Liver (tissue), 9 donors: ENCODE measurements around the gene HRH1. TPM values are rescaled to one million over a fixed set of nuclear protein-coding genes. Genes with fewer than 3 reads are reported as not detected.
"Not testable (repeated sequence)": the region's sequence is repeated elsewhere in the genome, so short reads cannot be mapped to it uniquely, and the experiment has no call there.

Experiments used
- DNase-seq: peaks from one replicate; pipeline ENCODE4 v3.0.0-alpha.2; 2017; ENCODE audit warnings: low spot score
- H3K27ac ChIP-seq, 2 donors: one replicate each; pipeline ENCODE4 v1.7.0; 2013; ENCODE audit warnings: inconsistent platforms in 2 of 2, low read length in 2 of 2, control low read depth in 1 of 2, low read depth in 1 of 2, mild to moderate bottlenecking in 1 of 2
- H3K27me3 ChIP-seq, 4 donors: one replicate each; pipeline versions ENCODE4 v1.6.1 to v1.7.0; 2013; ENCODE audit warnings: low read length in 3 of 4, inconsistent platforms in 1 of 4, mild to moderate bottlenecking in 1 of 4, moderate library complexity in 1 of 4; ENCODE audit not compliant: control insufficient read depth in 4 of 4, insufficient read depth in 4 of 4
- H3K36me3 ChIP-seq, 4 donors: one replicate each; pipeline versions ENCODE4 v1.6.1 to v1.7.0; 2013; ENCODE audit warnings: low read length in 3 of 4, mild to moderate bottlenecking in 3 of 4, low read depth in 1 of 4, moderate library complexity in 1 of 4; ENCODE audit not compliant: control insufficient read depth in 4 of 4, insufficient read depth in 3 of 4
- H3K4me1 ChIP-seq, 4 donors: one replicate each; pipeline versions ENCODE4 v1.6.1 to v1.7.0; 2013; ENCODE audit warnings: low read length in 3 of 4, mild to moderate bottlenecking in 3 of 4, moderate library complexity in 1 of 4; ENCODE audit not compliant: control insufficient read depth in 4 of 4, insufficient read depth in 4 of 4
- H3K4me3 ChIP-seq, 3 donors: one replicate each; pipeline versions ENCODE4 v1.6.1 to v1.7.0; 2013; ENCODE audit warnings: low read length in 3 of 3, control low read depth in 1 of 3, low read depth in 1 of 3, mild to moderate bottlenecking in 1 of 3
- H3K9ac ChIP-seq, 2 donors: one replicate each; pipeline ENCODE4 v1.7.0; 2013; ENCODE audit warnings: low read length in 2 of 2, mild to moderate bottlenecking in 2 of 2, moderate library complexity in 2 of 2, control low read depth in 1 of 2, low read depth in 1 of 2
- H3K9me3 ChIP-seq, 4 donors: one replicate each; pipeline versions ENCODE4 v1.6.1 to v1.7.0; 2013; ENCODE audit warnings: low read length in 3 of 4; ENCODE audit not compliant: control insufficient read depth in 4 of 4
- EGR1 ChIP-seq, 2 donors: IDR thresholded peaks; 2 replicates each; pipeline ENCODE4 v1.6.1; 2016 to 2018; ENCODE audit warnings: antibody characterized with exemption in 2 of 2, low read depth in 2 of 2
- FOXA1 ChIP-seq: IDR thresholded peaks from 2 replicates; pipeline ENCODE4 v1.6.1; 2016; ENCODE audit warnings: antibody characterized with exemption
- FOXA2 ChIP-seq: IDR thresholded peaks from 2 replicates; pipeline ENCODE4 v1.6.1; 2016; ENCODE audit warnings: antibody characterized with exemption
- GABPA ChIP-seq, 2 donors: IDR thresholded peaks in 1 of 2; conservative IDR thresholded peaks in 1 of 2; 2 replicates each; pipeline ENCODE4 v1.6.1; 2016; ENCODE audit warnings: antibody characterized with exemption in 2 of 2, mild to moderate bottlenecking in 1 of 2, moderate library complexity in 1 of 2
- HNF4A ChIP-seq, 2 donors: conservative IDR thresholded peaks; 2 replicates each; pipeline ENCODE4 v1.6.1; 2016; ENCODE audit warnings: antibody characterized with exemption in 2 of 2, mild to moderate bottlenecking in 2 of 2
- HNF4G ChIP-seq: IDR thresholded peaks from 2 replicates; pipeline ENCODE4 v1.6.1; 2016; ENCODE audit warnings: antibody characterized with exemption
- JUND ChIP-seq, 2 donors: IDR thresholded peaks; 2 replicates each; pipeline ENCODE4 v1.6.1; 2016; ENCODE audit warnings: antibody characterized with exemption in 2 of 2
- MAX ChIP-seq: IDR thresholded peaks from 2 replicates; pipeline ENCODE4 v1.6.1; 2016; ENCODE audit warnings: antibody characterized with exemption
- NR2F2 ChIP-seq: IDR thresholded peaks from 2 replicates; pipeline ENCODE4 v1.6.1; 2016; ENCODE audit warnings: antibody characterized with exemption
- RAD21 ChIP-seq, 2 donors: IDR thresholded peaks; 2 replicates each; pipeline ENCODE4 v1.6.1; 2016; ENCODE audit warnings: antibody characterized with exemption in 2 of 2, mild to moderate bottlenecking in 2 of 2
- RXRA ChIP-seq, 2 donors: IDR thresholded peaks; 2 replicates each; pipeline ENCODE4 v1.6.1; 2017 to 2018; ENCODE audit warnings: antibody characterized with exemption in 2 of 2, mild to moderate bottlenecking in 1 of 2
- SP1 ChIP-seq: IDR thresholded peaks from 2 replicates; pipeline ENCODE4 v1.6.1; 2018; ENCODE audit warnings: antibody characterized with exemption, mild to moderate bottlenecking
- TAF1 ChIP-seq: conservative IDR thresholded peaks from 2 replicates; pipeline ENCODE4 v1.6.1; 2016; ENCODE audit warnings: antibody characterized with exemption, mild to moderate bottlenecking
- YY1 ChIP-seq: IDR thresholded peaks from 2 replicates; pipeline ENCODE4 v1.6.1; 2016; ENCODE audit warnings: antibody characterized with exemption, mild to moderate bottlenecking
- WGBS: extraction: QIAGEN DNeasy Blood & Tissue Kit; methylation state at CpG from one replicate; pipeline ENCODE4 v1.1.7; 2013; 5-methylcytosine and 5-hydroxymethylcytosine counted together
- polyA plus RNA-seq, 2 donors: library from polyadenylated mRNA; stranded (reverse) in 1 of 2; unstranded in 1 of 2; fragments of 200-250 nt in 1 of 2; fragments of >200 nt in 1 of 2; fragmentation: Nextera tagmentation in 1 of 2; extraction: Ambion mirVana in 1 of 2; gene quantifications; one replicate each; pipeline versions ENCODE4 v1.2.1 to v1.2.3, GENCODE V29; 2013 to 2015
- total RNA-seq, 2 donors: library from RNA; depleted of rRNA; stranded (reverse); fragments of >200 nt; gene quantifications; one replicate each; pipeline ENCODE4 v1.2.3, GENCODE V29; 2014
- TF ChIP-seq, protein P1 (sequence below): IDR thresholded peaks from 2 replicates; pipeline ENCODE4 v1.6.1; 2016; ENCODE audit warnings: antibody characterized with exemption, mild to moderate bottlenecking
- TF ChIP-seq, protein P2 (sequence below): IDR thresholded peaks from 2 replicates; pipeline ENCODE4 v1.6.1; 2016; ENCODE audit warnings: antibody characterized with exemption
- TF ChIP-seq, protein P3 (sequence below): fragments of 150-350 bp; IDR thresholded peaks from 2 replicates; pipeline ENCODE4 v1.5.1; 2017; ENCODE audit warnings: improper control_type of control experiment, low read depth, low read length; ENCODE audit not compliant: missing input control
- donor health status: healthy.
- donor health status: healthy.
- donor health status: healthy.
- donor health status: healthy.
- donor health status: healthy.

The HRH1 gene
- total and polyA plus RNA-seq, 4 donors, result 0.07 to 1.3 (median 0.31) TPM

DNA sequence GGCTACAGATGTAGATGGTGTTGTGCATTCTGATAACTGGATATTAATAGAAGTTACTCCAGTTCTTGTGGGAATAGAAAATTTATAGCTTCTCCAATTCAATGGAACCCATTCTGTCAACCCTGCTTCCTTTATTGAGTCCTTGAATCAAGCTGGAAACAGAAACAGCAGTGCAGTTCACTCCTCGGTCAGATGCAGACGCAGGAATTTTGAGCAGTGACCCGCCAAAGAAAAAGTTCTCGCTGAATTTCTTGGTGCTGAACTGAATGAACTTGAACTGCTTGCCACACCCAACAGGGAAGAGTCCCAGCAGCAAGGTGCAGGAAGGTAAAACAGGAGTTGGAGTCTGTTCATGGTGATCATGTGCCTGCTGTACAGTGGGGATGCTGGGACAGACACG, 10.3 kb downstream of the HRH1 start:
- WGBS, result 67% methylated on average over 5 of the region's 5 CpGs
- Histone ChIP-seq H3K9me3 (no peaks in the 10 kb centered on the region), H3K9ac (no peak overlapping the region), H3K27me3 (no peaks in the 10 kb centered on the region), H3K4me3 (no peak overlapping the region), H3K36me3 (no peaks in the 10 kb centered on the region), H3K4me1 (no peaks in the 10 kb centered on the region), H3K27ac (no peak overlapping the region)
- TF ChIP-seq NR2F2 (no peak), FOXA2 (no peak), RXRA (IDR thresholded peaks at IDR 0.05) (no peak), HNF4A (conservative IDR thresholded peaks at IDR 0.05) (no peak)
- no peak for DNase-seq

DNA sequence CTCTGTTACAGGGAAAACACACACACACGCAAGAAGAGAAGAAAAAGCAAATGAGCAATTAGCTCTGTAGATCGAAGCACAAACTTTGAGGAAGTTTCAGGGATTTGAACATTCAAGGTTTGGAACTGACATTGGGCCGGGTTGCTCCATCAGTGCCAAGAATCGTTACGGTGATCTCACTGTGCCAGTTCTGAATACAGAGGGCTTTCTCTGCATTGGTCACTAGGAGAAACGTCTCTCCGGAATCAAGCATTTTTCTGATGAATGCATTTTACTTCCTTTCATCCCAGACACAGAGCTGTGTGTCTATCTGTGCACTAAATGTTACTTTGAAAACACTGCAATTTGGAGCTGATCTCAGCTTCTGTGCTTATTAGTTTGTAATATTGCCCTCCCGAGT, 11.2 kb downstream of the HRH1 start:
- H3K27ac ChIP-seq, result no peak overlapping the region
- 87% methylated on average over 8 of the region's 8 CpGs for WGBS
- H3K4me3 ChIP-seq, result no peak overlapping the region
- no peak for DNase-seq
- no peaks in the 10 kb centered on the region for H3K36me3 ChIP-seq
- no peaks in the 10 kb centered on the region for H3K4me1 ChIP-seq
- TF ChIP-seq TAF1 (no peak), EGR1 (IDR thresholded peaks at IDR 0.05; ENCODE audit: low read depth in 2 of 2) (no peak), MAX (no peak), HNF4A (conservative IDR thresholded peaks at IDR 0.05) (no peak), FOXA1 (no peak), RXRA (IDR thresholded peaks at IDR 0.05) (no peak), FOXA2 (no peak), HNF4G (no peak)
- TF ChIP-seq, protein P1, sequence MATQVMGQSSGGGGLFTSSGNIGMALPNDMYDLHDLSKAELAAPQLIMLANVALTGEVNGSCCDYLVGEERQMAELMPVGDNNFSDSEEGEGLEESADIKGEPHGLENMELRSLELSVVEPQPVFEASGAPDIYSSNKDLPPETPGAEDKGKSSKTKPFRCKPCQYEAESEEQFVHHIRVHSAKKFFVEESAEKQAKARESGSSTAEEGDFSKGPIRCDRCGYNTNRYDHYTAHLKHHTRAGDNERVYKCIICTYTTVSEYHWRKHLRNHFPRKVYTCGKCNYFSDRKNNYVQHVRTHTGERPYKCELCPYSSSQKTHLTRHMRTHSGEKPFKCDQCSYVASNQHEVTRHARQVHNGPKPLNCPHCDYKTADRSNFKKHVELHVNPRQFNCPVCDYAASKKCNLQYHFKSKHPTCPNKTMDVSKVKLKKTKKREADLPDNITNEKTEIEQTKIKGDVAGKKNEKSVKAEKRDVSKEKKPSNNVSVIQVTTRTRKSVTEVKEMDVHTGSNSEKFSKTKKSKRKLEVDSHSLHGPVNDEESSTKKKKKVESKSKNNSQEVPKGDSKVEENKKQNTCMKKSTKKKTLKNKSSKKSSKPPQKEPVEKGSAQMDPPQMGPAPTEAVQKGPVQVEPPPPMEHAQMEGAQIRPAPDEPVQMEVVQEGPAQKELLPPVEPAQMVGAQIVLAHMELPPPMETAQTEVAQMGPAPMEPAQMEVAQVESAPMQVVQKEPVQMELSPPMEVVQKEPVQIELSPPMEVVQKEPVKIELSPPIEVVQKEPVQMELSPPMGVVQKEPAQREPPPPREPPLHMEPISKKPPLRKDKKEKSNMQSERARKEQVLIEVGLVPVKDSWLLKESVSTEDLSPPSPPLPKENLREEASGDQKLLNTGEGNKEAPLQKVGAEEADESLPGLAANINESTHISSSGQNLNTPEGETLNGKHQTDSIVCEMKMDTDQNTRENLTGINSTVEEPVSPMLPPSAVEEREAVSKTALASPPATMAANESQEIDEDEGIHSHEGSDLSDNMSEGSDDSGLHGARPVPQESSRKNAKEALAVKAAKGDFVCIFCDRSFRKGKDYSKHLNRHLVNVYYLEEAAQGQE, result no peak
- no peaks in the 10 kb centered on the region for H3K27me3 ChIP-seq
- no peaks in the 10 kb centered on the region for H3K9me3 ChIP-seq
- no peak overlapping the region for H3K9ac ChIP-seq

- not testable (repeated sequence) for H3K36me3 ChIP-seq, H3K27ac ChIP-seq, H3K27me3 ChIP-seq, H3K4me1 ChIP-seq, H3K4me3 ChIP-seq, H3K9me3 ChIP-seq, DNase-seq, H3K9ac ChIP-seq
- 87% methylated on average over 11 of the region's 12 CpGs for WGBS
These were observed 12.6 kb downstream of the HRH1 start for GRCh38 chr3:11166807-11167400.

- H3K4me3 ChIP-seq, result no peak overlapping the region
- H3K27me3 ChIP-seq, result no peaks in the 10 kb centered on the region
- no peak for DNase-seq
- no peaks in the 10 kb centered on the region for H3K36me3 ChIP-seq
- 97% methylated on average over 3 of the region's 3 CpGs for WGBS
- H3K9me3 ChIP-seq, result no peaks in the 10 kb centered on the region
- no peak overlapping the region for H3K27ac ChIP-seq
- no peaks in the 10 kb centered on the region for H3K4me1 ChIP-seq
- no peak overlapping the region for H3K9ac ChIP-seq
- TF ChIP-seq GABPA (IDR thresholded peaks at IDR 0.05 in 1 of 2, conservative IDR thresholded peaks at IDR 0.05 in 1 of 2) (no peak), FOXA1 (no peak), HNF4A (conservative IDR thresholded peaks at IDR 0.05) (no peak), RXRA (IDR thresholded peaks at IDR 0.05) (no peak), JUND (IDR thresholded peaks at IDR 0.05) (no peak), HNF4G (no peak), RAD21 (IDR thresholded peaks at IDR 0.05) (no peak), NR2F2 (no peak), YY1 (no peak), SP1 (no peak)
- TF ChIP-seq, protein P2, sequence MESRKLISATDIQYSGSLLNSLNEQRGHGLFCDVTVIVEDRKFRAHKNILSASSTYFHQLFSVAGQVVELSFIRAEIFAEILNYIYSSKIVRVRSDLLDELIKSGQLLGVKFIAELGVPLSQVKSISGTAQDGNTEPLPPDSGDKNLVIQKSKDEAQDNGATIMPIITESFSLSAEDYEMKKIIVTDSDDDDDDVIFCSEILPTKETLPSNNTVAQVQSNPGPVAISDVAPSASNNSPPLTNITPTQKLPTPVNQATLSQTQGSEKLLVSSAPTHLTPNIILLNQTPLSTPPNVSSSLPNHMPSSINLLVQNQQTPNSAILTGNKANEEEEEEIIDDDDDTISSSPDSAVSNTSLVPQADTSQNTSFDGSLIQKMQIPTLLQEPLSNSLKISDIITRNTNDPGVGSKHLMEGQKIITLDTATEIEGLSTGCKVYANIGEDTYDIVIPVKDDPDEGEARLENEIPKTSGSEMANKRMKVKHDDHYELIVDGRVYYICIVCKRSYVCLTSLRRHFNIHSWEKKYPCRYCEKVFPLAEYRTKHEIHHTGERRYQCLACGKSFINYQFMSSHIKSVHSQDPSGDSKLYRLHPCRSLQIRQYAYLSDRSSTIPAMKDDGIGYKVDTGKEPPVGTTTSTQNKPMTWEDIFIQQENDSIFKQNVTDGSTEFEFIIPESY, result no peak
- TF ChIP-seq, protein P3, sequence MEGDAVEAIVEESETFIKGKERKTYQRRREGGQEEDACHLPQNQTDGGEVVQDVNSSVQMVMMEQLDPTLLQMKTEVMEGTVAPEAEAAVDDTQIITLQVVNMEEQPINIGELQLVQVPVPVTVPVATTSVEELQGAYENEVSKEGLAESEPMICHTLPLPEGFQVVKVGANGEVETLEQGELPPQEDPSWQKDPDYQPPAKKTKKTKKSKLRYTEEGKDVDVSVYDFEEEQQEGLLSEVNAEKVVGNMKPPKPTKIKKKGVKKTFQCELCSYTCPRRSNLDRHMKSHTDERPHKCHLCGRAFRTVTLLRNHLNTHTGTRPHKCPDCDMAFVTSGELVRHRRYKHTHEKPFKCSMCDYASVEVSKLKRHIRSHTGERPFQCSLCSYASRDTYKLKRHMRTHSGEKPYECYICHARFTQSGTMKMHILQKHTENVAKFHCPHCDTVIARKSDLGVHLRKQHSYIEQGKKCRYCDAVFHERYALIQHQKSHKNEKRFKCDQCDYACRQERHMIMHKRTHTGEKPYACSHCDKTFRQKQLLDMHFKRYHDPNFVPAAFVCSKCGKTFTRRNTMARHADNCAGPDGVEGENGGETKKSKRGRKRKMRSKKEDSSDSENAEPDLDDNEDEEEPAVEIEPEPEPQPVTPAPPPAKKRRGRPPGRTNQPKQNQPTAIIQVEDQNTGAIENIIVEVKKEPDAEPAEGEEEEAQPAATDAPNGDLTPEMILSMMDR, result no peak
These were observed 13.3 kb downstream of the HRH1 start for GRCh38 chr3:11167590-11167989.
